Activated CD4-positive, alpha-beta T cell treated with anti-CD3 and anti-CD28 coated beads, Interleukin-2, amount 50 U/mL, for 24 hours (primary cell): Measurements from ENCODE around the gene DBF4.
"Not testable (repeated sequence)": the region's sequence is repeated elsewhere in the genome, so short reads cannot be mapped to it uniquely, and the experiment has no call there.

Experiments
- DNase-seq, 2 donors: peaks; one replicate each; pipeline ENCODE4 v3.0.0-alpha.2; 2020; ENCODE audit warnings: low read depth in 1 of 2, low spot score in 1 of 2

The DBF4 gene

GRCh38 chr7:87945926-87946325 is 69.6 kb downstream of the DBF4 start:
- DNase-seq: not testable (repeated sequence)

DNA sequence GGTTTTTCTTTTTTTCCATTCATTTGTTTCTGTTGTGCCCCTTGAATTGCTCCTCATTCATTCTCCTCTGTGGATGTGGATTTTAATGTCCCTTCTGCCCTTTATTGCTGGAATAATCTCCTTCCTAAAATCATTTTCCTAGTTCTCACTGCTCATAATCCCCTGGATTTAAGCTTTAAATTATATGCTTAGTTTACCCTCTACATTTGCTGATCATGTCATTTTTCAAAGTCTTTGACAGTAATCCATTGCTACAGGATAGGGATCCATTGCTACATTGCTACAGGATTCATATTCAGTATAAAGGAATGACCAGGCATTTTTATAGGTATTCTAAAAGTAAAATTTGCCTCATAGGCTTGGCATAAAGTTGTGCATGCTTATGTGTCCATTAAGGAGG is 72.1 kb downstream of the DBF4 start:
- no peak for DNase-seq
